Measurements from ENCODE around the gene HIP1R.

The HIP1R gene

DNA sequence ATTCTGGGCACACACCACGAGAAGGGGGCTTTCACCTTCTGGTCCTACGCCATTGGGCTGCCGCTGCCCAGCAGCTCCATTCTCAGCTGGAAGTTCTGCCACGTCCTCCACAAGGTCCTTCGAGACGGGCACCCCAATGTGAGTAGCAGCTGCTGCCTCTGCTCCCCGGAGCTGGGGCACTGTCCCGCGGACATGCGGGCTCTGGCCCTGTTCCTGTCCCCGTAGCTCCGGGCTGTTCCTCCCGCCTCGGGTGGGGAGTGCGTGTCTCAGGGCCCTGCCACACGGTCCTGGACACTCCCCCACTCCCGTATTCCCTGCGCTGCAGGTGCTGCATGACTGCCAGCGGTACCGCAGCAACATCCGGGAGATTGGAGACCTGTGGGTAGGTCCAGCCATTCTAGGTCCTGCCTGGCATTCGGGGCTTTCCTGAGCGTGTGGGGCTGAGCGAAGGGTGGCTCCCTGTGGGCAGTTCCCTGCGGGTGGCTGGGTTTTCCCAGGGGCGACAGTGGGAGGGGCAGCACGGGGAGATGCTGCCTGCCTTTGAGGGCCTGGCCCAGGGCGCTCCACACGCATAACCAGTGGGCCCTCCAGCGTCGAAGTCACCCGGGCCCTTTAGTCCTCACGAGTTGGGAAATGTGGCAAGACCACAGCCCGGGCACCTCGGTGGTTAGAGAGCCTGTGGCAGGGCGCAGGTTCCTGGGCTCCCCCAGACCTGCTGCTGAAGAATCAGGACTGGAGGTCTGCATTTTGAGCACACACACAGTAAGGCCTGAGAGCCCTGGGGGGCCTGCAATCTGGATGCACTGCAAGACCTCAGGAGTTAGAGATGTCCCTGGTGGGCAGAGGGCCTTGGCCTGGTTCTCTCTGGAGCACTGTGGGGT is 13.5 kb downstream of the HIP1R start:
- POLR2A ChIA-PET, result interaction anchor here (0.7 kb wide), 1 partner anchor 21 kb away, joined by 4 read pairs; no protein-coding TSS in a partner anchor
- no peak for DNase-seq
- CTCF ChIA-PET, result interaction anchor here (0.6 to 1.6 kb wide), 7 partner anchors 10 to 104 kb away, joined by 3 to 8 read pairs (median 4); no protein-coding TSS in a partner anchor
- Histone ChIP-seq H3K4me3 (ENCODE audit: control insufficient read depth in 1 of 7, extremely low read depth in 1 of 7, insufficient read depth in 4 of 7, low read depth in 2 of 7, low read length in 6 of 7) (no peak overlapping the region), H3K9me3 (ENCODE audit: control extremely low read depth in 1 of 5, control insufficient read depth in 4 of 5, insufficient read depth in 2 of 5, low read depth in 1 of 5, low read length in 4 of 5) (no peaks in the 10 kb centered on the region), H3K27me3 (replicated peaks in 2 of 5; ENCODE audit: control insufficient read depth in 4 of 5, insufficient read depth in 5 of 5, low read length in 4 of 5) (no peaks in the 10 kb centered on the region), H3K4me1 (ENCODE audit: control extremely low read depth in 1 of 4, control insufficient read depth in 4 of 4, insufficient read depth in 4 of 4, low read length in 3 of 4) (no peaks in the 10 kb centered on the region), H3K36me3 (ENCODE audit: control insufficient read depth in 4 of 4, insufficient read depth in 4 of 4, low read length in 3 of 4) (peaks cover 0 to 12% (median 2%) of the 10 kb centered on the region in 4 experiments), H3K27ac (ENCODE audit: insufficient read depth in 1 of 2, low read depth in 1 of 2, low read length in 2 of 2, poor library complexity in 1 of 2, severe bottlenecking in 2 of 2) (no peak overlapping the region)
- WGBS (ENCODE audit: insufficient coverage), result 89% methylated on average over 35 of the region's 36 CpGs

DNA sequence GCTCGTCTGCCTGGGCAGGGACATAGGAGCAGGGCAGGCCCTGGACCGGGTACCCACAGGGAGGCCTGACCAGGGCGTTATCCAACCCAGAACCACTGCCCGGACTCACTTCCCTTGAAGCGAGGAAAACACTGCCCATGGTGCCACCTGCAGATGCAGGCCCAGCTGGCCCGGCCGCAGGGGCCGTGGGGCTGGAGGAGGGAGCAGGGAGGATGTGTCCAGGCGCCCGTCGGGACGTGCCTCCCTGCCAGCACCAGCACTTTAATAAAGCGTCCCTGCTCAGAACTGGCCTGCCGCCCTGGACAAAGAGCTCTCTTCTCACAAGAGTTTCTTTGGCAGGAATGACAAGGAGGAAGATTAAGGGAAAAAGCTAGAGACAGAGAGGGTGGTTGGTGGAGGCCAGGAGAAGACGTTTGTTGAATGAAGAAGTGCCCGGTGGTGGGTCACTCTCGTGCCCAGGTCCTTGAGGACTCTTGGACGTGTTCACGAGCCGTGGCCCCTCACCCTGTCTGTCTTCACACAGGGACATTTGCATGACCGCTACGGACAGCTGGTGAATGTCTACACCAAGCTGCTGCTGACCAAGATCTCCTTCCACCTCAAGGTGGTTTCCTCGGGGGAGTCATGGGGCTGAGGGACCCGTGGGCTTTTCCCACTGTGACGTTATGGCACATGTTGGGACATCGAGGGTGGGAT is 14.2 kb downstream of the HIP1R start:
- ChIA-PET CTCF (interaction anchor here (0.8 to 1.2 kb wide), 2 partner anchors 14 to 17 kb away, joined by 4 read pairs; no protein-coding TSS in a partner anchor), POLR2A (interaction anchor here (0.7 kb wide), 1 partner anchor 22 kb away, joined by 4 read pairs; no protein-coding TSS in a partner anchor)
- H3K36me3 ChIP-seq (ENCODE audit: control insufficient read depth in 4 of 4, insufficient read depth in 4 of 4, low read length in 3 of 4), result peaks cover 0 to 12% (median 5%) of the 10 kb centered on the region in 4 experiments
- DNase-seq, result no peak
- H3K27ac ChIP-seq (ENCODE audit: insufficient read depth in 1 of 2, low read depth in 1 of 2, low read length in 2 of 2, poor library complexity in 1 of 2, severe bottlenecking in 2 of 2), result no peak overlapping the region
- no peak overlapping the region for H3K4me3 ChIP-seq (ENCODE audit: control insufficient read depth in 1 of 7, extremely low read depth in 1 of 7, insufficient read depth in 4 of 7, low read depth in 2 of 7, low read length in 6 of 7)
- H3K9me3 ChIP-seq (ENCODE audit: control extremely low read depth in 1 of 5, control insufficient read depth in 4 of 5, insufficient read depth in 2 of 5, low read depth in 1 of 5, low read length in 4 of 5), result no peaks in the 10 kb centered on the region
- no peaks in the 10 kb centered on the region for H3K4me1 ChIP-seq (ENCODE audit: control extremely low read depth in 1 of 4, control insufficient read depth in 4 of 4, insufficient read depth in 4 of 4, low read length in 3 of 4)
- 93% methylated on average over 21 of the region's 26 CpGs for WGBS (ENCODE audit: insufficient coverage)
- no peaks in the 10 kb centered on the region for H3K27me3 ChIP-seq (replicated peaks in 2 of 5; ENCODE audit: control insufficient read depth in 4 of 5, insufficient read depth in 5 of 5, low read length in 4 of 5)

DNA sequence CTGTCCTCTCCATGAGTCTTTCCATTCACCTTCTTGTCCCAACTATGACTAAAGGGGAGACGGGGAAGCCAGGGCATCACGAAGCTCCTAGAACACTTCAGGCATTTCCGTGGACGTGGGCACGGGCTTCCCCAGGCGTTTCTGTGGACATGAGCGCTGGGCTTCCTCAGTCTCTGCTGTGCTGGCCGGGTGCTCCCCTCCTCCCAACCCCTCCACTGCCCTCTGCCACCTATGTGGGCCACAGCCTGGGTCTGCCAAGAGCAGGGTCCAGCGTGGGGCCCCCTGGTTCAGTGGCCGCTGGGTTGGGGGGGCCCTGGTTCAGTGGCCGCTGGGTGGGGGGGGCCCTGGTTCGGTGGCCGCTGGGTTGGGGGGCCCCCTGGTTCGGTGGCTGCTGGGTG is 14.8 kb downstream of the HIP1R start:
- ChIA-PET CTCF (interaction anchor here (0.8 kb wide), 1 partner anchor 14 kb away, joined by 4 read pairs; no protein-coding TSS in a partner anchor), POLR2A (no interaction called here)
- Histone ChIP-seq H3K36me3 (ENCODE audit: control insufficient read depth in 4 of 4, insufficient read depth in 4 of 4, low read length in 3 of 4) (peaks cover 0 to 12% (median 7%) of the 10 kb centered on the region in 4 experiments), H3K9me3 (ENCODE audit: control extremely low read depth in 1 of 5, control insufficient read depth in 4 of 5, insufficient read depth in 2 of 5, low read depth in 1 of 5, low read length in 4 of 5) (no peaks in the 10 kb centered on the region), H3K4me3 (ENCODE audit: control insufficient read depth in 1 of 7, extremely low read depth in 1 of 7, insufficient read depth in 4 of 7, low read depth in 2 of 7, low read length in 6 of 7) (no peak overlapping the region), H3K27me3 (replicated peaks in 2 of 5; ENCODE audit: control insufficient read depth in 4 of 5, insufficient read depth in 5 of 5, low read length in 4 of 5) (no peaks in the 10 kb centered on the region), H3K4me1 (ENCODE audit: control extremely low read depth in 1 of 4, control insufficient read depth in 4 of 4, insufficient read depth in 4 of 4, low read length in 3 of 4) (no peaks in the 10 kb centered on the region), H3K27ac (ENCODE audit: insufficient read depth in 1 of 2, low read depth in 1 of 2, low read length in 2 of 2, poor library complexity in 1 of 2, severe bottlenecking in 2 of 2) (no peak overlapping the region)
- 98% methylated on average over 8 of the region's 14 CpGs for WGBS (ENCODE audit: insufficient coverage)
- no peak for DNase-seq

- Histone ChIP-seq H3K27ac (ENCODE audit: insufficient read depth in 1 of 2, low read depth in 1 of 2, low read length in 2 of 2, poor library complexity in 1 of 2, severe bottlenecking in 2 of 2) (no peak overlapping the region), H3K36me3 (ENCODE audit: control insufficient read depth in 4 of 4, insufficient read depth in 4 of 4, low read length in 3 of 4) (peaks cover 0 to 12% (median 7%) of the 10 kb centered on the region in 4 experiments), H3K4me1 (ENCODE audit: control extremely low read depth in 1 of 4, control insufficient read depth in 4 of 4, insufficient read depth in 4 of 4, low read length in 3 of 4) (no peaks in the 10 kb centered on the region), H3K27me3 (replicated peaks in 2 of 5; ENCODE audit: control insufficient read depth in 4 of 5, insufficient read depth in 5 of 5, low read length in 4 of 5) (no peaks in the 10 kb centered on the region), H3K9me3 (ENCODE audit: control extremely low read depth in 1 of 5, control insufficient read depth in 4 of 5, insufficient read depth in 2 of 5, low read depth in 1 of 5, low read length in 4 of 5) (no peaks in the 10 kb centered on the region), H3K4me3 (ENCODE audit: control insufficient read depth in 1 of 7, extremely low read depth in 1 of 7, insufficient read depth in 4 of 7, low read depth in 2 of 7, low read length in 6 of 7) (no peak overlapping the region)
- ChIA-PET POLR2A (no interaction called here), CTCF (no interaction called here)
- DNase-seq, result no peak
- WGBS (ENCODE audit: insufficient coverage), result 93% methylated on average over 21 of the region's 27 CpGs
These were observed 15.6 kb downstream of the HIP1R start for GRCh38 chr12:122850695-122851350.

GRCh38 chr12:122851820-122852219 is 16.6 kb downstream of the HIP1R start:
- DNase-seq, result no peak
- ChIA-PET POLR2A (no interaction called here), CTCF (interaction anchor here (0.8 kb wide), 1 partner anchor 11 kb away, joined by 3 read pairs; no protein-coding TSS in a partner anchor)
- no peak overlapping the region for H3K27ac ChIP-seq (ENCODE audit: insufficient read depth in 1 of 2, low read depth in 1 of 2, low read length in 2 of 2, poor library complexity in 1 of 2, severe bottlenecking in 2 of 2)
- H3K4me1 ChIP-seq (ENCODE audit: control extremely low read depth in 1 of 4, control insufficient read depth in 4 of 4, insufficient read depth in 4 of 4, low read length in 3 of 4), result no peaks in the 10 kb centered on the region
- H3K27me3 ChIP-seq (replicated peaks in 2 of 5; ENCODE audit: control insufficient read depth in 4 of 5, insufficient read depth in 5 of 5, low read length in 4 of 5), result no peaks in the 10 kb centered on the region
- peaks cover 0 to 16% (median 9%) of the 10 kb centered on the region in 4 experiments for H3K36me3 ChIP-seq (ENCODE audit: control insufficient read depth in 4 of 4, insufficient read depth in 4 of 4, low read length in 3 of 4)
- H3K9me3 ChIP-seq (ENCODE audit: control extremely low read depth in 1 of 5, control insufficient read depth in 4 of 5, insufficient read depth in 2 of 5, low read depth in 1 of 5, low read length in 4 of 5), result no peaks in the 10 kb centered on the region
- H3K4me3 ChIP-seq (ENCODE audit: control insufficient read depth in 1 of 7, extremely low read depth in 1 of 7, insufficient read depth in 4 of 7, low read depth in 2 of 7, low read length in 6 of 7), result no peak overlapping the region
- 89% methylated on average over 5 of the region's 5 CpGs for WGBS (ENCODE audit: insufficient coverage)

- no peaks in the 10 kb centered on the region for H3K27me3 ChIP-seq (replicated peaks in 2 of 5; ENCODE audit: control insufficient read depth in 4 of 5, insufficient read depth in 5 of 5, low read length in 4 of 5)
- no peak overlapping the region for H3K27ac ChIP-seq (ENCODE audit: insufficient read depth in 1 of 2, low read depth in 1 of 2, low read length in 2 of 2, poor library complexity in 1 of 2, severe bottlenecking in 2 of 2)
- CTCF ChIA-PET, result interaction anchor here (0.8 kb wide), 1 partner anchor 11 kb away, joined by 3 read pairs; no protein-coding TSS in a partner anchor
- WGBS (ENCODE audit: insufficient coverage), result 95% methylated on average over 14 of the region's 18 CpGs
- no peak for DNase-seq
- H3K36me3 ChIP-seq (ENCODE audit: control insufficient read depth in 4 of 4, insufficient read depth in 4 of 4, low read length in 3 of 4), result peaks cover 0 to 22% (median 12%) of the 10 kb centered on the region in 4 experiments
- no peak overlapping the region for H3K4me3 ChIP-seq (ENCODE audit: control insufficient read depth in 1 of 7, extremely low read depth in 1 of 7, insufficient read depth in 4 of 7, low read depth in 2 of 7, low read length in 6 of 7)
- no peaks in the 10 kb centered on the region for H3K9me3 ChIP-seq (ENCODE audit: control extremely low read depth in 1 of 5, control insufficient read depth in 4 of 5, insufficient read depth in 2 of 5, low read depth in 1 of 5, low read length in 4 of 5)
- no peaks in the 10 kb centered on the region for H3K4me1 ChIP-seq (ENCODE audit: control extremely low read depth in 1 of 4, control insufficient read depth in 4 of 4, insufficient read depth in 4 of 4, low read length in 3 of 4)
- POLR2A ChIA-PET, result no interaction called here
These were observed 17.3 kb downstream of the HIP1R start for GRCh38 chr12:122852336-122853275.
